ENCODE data around the gene CDKN3. TPM values are rescaled to one million over a fixed set of nuclear protein-coding genes. Genes with fewer than 3 reads are reported as not detected.

Gene CDKN3
- total RNA-seq, 1 donor from 2014 or later, result 39.4 TPM

DNA sequence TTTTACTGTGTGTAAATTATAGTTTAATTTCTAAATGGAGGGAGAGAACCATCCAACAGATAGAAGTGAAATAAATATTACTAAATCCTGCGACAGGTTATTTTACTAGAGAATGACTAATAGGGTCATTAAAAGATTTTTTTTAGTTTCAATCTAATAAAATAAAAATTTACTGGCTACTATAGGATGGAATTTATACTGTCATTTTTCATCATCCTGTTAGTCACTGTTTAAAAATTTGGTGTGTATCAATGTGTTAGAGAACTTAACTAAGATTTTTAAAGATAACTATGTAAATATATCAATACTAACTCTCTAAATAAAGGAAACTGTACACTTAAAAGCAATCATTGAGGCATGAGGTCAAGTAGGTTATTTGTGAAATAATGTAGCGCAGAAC, 41.1 kb upstream of the CDKN3 start:
- H3K27ac Mint-ChIP-seq (ENCODE audit: unreplicated experiment), result no peak overlapping the region
- H3K27me3 Mint-ChIP-seq (ENCODE audit: low read depth), result peaks cover 2% of the 10 kb centered on the region
- no peaks in the 10 kb centered on the region for H3K4me1 Mint-ChIP-seq
- no peak overlapping the region for H3K4me3 Mint-ChIP-seq
- TF ChIP-seq, protein P1, sequence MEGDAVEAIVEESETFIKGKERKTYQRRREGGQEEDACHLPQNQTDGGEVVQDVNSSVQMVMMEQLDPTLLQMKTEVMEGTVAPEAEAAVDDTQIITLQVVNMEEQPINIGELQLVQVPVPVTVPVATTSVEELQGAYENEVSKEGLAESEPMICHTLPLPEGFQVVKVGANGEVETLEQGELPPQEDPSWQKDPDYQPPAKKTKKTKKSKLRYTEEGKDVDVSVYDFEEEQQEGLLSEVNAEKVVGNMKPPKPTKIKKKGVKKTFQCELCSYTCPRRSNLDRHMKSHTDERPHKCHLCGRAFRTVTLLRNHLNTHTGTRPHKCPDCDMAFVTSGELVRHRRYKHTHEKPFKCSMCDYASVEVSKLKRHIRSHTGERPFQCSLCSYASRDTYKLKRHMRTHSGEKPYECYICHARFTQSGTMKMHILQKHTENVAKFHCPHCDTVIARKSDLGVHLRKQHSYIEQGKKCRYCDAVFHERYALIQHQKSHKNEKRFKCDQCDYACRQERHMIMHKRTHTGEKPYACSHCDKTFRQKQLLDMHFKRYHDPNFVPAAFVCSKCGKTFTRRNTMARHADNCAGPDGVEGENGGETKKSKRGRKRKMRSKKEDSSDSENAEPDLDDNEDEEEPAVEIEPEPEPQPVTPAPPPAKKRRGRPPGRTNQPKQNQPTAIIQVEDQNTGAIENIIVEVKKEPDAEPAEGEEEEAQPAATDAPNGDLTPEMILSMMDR (conservative IDR thresholded peaks at IDR 0.05), result no peak
- DNase-seq (ENCODE audit: low read depth, low spot score), result no peak
- H3K9me3 Mint-ChIP-seq, result no peaks in the 10 kb centered on the region
- no peaks in the 10 kb centered on the region for H3K36me3 Mint-ChIP-seq (ENCODE audit: low read depth)

DNA sequence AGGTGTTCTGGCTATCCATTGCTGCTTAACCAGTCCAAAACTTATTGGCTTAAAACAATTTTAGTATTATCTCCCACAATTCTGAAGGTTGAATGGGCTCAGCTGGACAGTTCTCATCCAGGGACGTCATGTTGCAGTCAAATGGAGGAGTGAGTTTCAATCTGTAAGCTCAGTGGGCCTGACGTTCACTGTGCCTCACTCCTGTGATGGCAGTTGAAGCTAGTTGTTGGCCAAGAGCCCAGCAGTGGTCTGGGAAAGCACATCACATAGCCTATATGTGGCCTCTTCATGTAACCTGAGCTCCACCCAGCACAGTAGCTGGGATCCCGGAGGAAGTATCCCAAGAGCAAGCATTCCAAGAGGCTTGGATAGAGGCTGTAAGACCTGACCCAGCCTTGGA, 40.6 kb upstream of the CDKN3 start:
- Mint-ChIP-seq H3K27ac (ENCODE audit: unreplicated experiment) (no peak overlapping the region), H3K4me3 (no peak overlapping the region), H3K36me3 (ENCODE audit: low read depth) (no peaks in the 10 kb centered on the region), H3K4me1 (peaks cover 2% of the 10 kb centered on the region), H3K27me3 (ENCODE audit: low read depth) (peaks cover 2% of the 10 kb centered on the region), H3K9me3 (no peaks in the 10 kb centered on the region)
- TF ChIP-seq, protein P1 (conservative IDR thresholded peaks at IDR 0.05), result no peak
- no peak for DNase-seq (ENCODE audit: low read depth, low spot score)

DNA sequence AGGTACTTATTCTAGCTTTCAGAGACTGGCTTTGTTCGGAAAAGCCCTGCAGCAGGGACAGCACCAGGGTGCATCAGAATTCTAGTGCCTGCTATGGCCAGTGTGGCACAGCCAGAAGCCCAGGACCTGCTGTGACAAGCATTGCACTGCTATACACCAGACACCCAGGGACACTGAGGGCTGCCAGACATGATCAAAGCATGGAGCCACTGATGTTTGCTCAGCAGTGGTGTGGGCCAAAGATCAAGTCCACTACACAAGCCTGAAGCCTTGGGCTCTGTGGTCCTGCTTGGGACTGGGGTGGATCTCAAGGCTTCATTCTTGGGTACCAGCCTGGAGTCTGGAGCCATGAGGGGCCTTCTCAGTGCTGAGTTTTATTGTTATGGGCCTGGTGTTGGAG, 36.1 kb upstream of the CDKN3 start:
- TF ChIP-seq, protein P1 (conservative IDR thresholded peaks at IDR 0.05), result no peak
- Mint-ChIP-seq H3K27me3 (ENCODE audit: low read depth) (peaks cover 10% of the 10 kb centered on the region), H3K9me3 (no peaks in the 10 kb centered on the region), H3K4me3 (no peak overlapping the region), H3K27ac (ENCODE audit: unreplicated experiment) (no peak overlapping the region), H3K36me3 (ENCODE audit: low read depth) (no peaks in the 10 kb centered on the region), H3K4me1 (peaks cover 22% of the 10 kb centered on the region)
- DNase-seq (ENCODE audit: low read depth, low spot score), result no peak

DNA sequence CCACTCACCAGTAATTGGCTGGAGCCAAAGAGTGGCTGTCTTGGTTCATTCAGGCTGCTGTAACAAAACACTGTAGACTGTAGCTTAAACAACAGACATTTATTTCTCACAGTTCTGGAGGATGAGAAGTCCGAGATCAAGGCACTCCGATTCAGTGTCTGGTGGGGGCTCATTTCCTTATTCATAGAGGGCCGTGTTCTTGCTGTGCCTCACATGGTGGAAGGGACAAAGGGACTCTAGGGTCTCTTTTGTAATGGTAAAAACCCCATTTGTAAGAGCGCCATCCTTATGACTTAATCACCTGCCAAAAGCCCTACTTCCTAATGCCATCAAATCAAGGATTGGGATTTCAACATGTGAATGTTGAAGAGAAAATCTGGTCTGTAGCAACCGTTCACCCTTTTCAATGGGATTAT, 34.7 kb upstream of the CDKN3 start:
- Mint-ChIP-seq H3K36me3 (ENCODE audit: low read depth) (no peaks in the 10 kb centered on the region), H3K4me1 (peaks cover 29% of the 10 kb centered on the region), H3K27ac (ENCODE audit: unreplicated experiment) (no peak overlapping the region), H3K4me3 (no peak overlapping the region), H3K9me3 (no peaks in the 10 kb centered on the region), H3K27me3 (ENCODE audit: low read depth) (peaks cover 10% of the 10 kb centered on the region)
- DNase-seq (ENCODE audit: low read depth, low spot score), result no peak
- TF ChIP-seq, protein P1 (conservative IDR thresholded peaks at IDR 0.05), result no peak

DNA sequence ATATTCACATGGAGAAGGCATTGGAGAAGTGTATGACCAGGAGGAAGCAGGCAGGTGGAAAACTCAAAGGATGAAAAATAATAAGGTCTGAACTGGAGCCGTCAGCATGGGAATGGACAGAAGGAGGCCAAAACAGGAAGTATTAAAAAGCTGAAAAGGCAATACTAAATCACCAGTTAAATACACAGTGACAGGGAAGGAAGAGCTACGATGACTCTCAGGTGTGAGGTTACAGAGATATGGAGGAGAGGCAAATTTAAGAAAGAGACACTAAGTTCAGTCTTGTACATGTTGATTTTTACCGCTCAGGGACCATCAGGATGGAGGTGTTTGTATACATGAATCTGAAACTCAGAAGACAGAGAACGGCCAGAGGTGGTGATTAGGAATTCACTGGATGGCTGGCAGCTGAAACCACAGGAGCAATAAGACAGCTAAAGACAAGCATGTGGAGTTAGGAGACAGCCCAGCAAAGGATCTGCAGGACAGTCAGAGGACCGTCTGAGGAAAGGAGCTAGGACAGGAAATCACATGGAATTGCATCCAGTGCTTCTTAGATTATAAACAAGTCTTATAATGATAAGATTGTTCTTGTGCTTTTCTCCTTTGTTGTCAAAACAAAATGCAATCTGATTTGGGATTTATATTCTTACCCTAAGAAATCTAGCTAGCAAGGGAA, 33.9 kb upstream of the CDKN3 start:
- TF ChIP-seq, protein P1 (conservative IDR thresholded peaks at IDR 0.05), result no peak
- H3K36me3 Mint-ChIP-seq (ENCODE audit: low read depth), result no peaks in the 10 kb centered on the region
- peaks cover 32% of the 10 kb centered on the region for H3K4me1 Mint-ChIP-seq
- H3K27me3 Mint-ChIP-seq (ENCODE audit: low read depth), result peaks cover 10% of the 10 kb centered on the region
- no peaks in the 10 kb centered on the region for H3K9me3 Mint-ChIP-seq
- no peak for DNase-seq (ENCODE audit: low read depth, low spot score)
- H3K4me3 Mint-ChIP-seq, result no peak overlapping the region
- peak overlapping the region; percentile 9 for H3K27ac Mint-ChIP-seq (ENCODE audit: unreplicated experiment)

All from neural crest cell (in vitro differentiated cells).